HL-60/S4 treated with phorbol 12-myristate 13-acetate at 8.2 ng/mL for 4 days and 3 days (cell line): ENCODE results near the gene FDX1.
"Not testable (repeated sequence)": the region's sequence is repeated elsewhere in the genome, so short reads cannot be mapped to it uniquely, and the experiment has no call there.

ENCODE experiments used
- in situ Hi-C: fragments of 300-500 bp; cut with MboI; formaldehyde crosslinking; loops from 2 replicates; pipeline ENCODE4 v1.15.0; 2022; ENCODE audit warnings: low sequenced_read_pairs

FDX1 gene

GRCh38 chr11:110429731-110430266 lies at the start of gene FDX1:
Gene FDX1 (plus strand): TSS chr11:110429948. CDS start chr11:110430121, 173 bp downstream.
- in situ Hi-C loops, result no loop called here

DNA sequence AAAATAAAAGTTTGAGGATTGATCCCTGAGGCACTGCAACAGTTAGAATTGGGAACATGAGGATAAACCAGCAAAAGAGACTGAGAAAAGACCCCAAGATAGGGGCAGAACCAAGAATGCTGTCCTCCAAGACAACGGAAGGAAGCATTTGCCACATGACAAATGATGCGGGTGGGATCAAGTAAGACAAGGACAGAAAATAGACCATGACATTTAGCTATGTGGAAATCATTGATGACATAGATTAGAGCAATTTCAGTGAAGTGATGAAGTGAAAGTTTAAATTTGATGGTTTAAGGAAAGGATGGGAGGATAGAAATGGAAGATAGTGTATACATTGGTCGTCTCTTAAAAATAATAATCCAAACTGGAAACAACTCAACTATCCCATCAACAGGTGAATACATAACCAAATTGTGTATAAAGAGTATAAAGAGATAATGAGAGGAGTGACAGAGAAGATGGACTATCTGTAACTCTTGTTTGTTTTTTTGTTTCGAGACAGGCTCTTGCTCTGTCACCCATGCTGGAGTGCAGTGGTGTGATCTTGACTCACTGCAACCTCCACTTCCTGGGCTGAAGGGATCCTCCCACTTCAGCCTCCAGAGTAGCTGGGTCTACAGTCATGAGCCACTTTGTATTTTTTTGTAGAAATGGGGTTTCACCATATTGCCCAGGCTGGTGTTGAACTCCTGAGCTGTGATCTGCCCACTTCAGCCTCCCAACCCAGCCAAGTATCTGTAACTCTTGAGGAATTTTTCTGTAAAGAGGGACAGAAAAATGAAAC lies 48.7 kb upstream of the FDX1 start:
- in situ Hi-C loops, result loop anchor here (25.0 kb wide), 1 partner anchor 169 kb away; no protein-coding TSS in a partner anchor

DNA sequence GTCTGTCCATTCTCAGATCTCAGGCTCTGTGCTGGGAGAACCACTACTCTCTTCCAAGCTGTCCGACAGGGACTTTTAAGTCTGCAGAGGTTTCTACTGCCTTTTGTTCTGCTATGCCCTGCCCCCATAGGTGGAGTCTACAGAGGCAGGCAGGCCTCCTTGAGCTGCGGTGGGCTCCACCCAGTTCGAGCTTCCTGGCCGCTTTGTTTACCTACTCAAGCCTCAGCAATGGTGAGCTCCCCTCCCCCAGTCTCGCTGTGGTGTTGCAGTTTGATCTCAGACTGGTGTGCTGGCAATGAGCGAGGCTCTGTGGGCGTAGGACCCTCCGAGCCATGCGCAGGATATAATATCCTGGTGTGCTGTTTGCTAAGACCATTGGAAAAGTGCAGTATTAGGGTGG lies 41.5 kb upstream of the FDX1 start:
- in situ Hi-C loops, result loop anchor here (25.0 kb wide), 1 partner anchor 176 kb away; no protein-coding TSS in a partner anchor

DNA sequence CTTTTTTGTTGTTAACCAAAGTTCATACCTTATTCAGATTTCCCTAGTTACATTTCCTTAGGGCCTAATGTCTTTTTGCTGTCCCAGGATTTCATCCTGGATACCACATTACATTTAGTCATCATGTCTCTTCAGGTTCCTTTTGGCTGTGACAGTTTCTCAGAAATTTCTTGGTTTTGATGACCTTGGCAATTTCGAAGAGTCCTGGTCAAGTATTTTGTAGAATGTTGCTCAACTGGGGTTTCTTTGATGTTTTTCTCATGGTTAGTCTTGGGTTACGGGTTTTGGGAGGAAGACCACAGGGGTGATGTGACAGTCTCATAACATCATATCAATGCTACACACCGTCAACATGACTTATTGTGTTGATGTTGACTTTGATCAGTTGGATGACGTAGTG lies 39.8 kb upstream of the FDX1 start:
- in situ Hi-C loops, result loop anchor here (25.0 kb wide), 1 partner anchor 178 kb away; no protein-coding TSS in a partner anchor

DNA sequence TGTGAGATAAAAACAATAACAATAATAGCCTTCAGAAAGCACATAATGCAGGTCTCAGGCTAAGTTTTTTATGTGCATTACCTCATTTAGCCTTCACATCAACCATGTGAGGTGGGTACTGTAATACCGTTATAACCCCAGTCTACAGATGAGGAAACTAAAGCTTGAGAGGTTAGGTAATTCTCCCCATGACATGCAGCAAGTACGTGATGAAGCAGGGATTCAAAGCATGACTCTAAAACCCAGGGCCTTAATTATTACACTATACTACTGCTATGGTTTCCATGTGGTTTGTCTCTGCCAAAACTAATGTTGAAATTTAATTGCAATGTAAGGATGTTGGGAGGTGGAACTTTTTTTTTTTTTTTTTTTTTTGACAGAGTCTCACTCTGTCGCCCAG lies 37.7 kb upstream of the FDX1 start:
- in situ Hi-C loops, result loop anchor here (25.0 kb wide), 1 partner anchor 180 kb away; no protein-coding TSS in a partner anchor

DNA sequence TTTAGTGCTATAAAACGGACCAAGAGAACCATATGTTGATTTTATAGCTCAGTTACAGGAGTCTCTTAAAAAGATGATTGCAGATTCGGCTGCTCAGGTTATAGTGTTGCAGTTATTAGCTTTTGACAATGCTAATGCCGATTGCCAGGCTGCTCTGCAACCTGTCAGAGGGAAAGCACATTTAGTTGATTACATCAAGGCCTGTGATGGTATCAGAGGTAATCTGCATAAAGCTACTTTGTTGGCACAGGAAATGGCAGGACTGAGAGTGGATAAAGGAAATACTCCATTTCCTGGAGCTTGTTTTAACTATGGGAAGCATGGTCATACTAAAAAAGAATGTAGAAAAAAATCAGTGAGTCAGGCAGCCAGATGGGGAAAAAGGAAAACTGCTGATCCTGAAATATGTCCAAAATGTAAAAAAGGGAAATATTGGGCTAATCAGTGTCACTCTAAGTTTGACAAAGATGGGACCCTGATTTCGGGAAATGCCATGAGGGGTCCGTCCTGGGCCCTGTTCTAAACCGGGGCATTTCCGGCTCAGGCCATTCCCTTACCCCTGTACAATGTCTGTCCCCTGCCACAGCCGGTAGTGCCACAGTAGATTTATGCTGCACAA lies 32.0 kb upstream of the FDX1 start:
- in situ Hi-C loops, result loop anchor here (25.0 kb wide), 1 partner anchor 185 kb away; no protein-coding TSS in a partner anchor

GRCh38 chr11:110403585-110403984 lies 26.2 kb upstream of the FDX1 start:
- in situ Hi-C loops, result not testable (repeated sequence)

- in situ Hi-C loops, result not testable (repeated sequence)
Measured at GRCh38 chr11:110405636-110406035, 24.1 kb upstream of the FDX1 start.

DNA sequence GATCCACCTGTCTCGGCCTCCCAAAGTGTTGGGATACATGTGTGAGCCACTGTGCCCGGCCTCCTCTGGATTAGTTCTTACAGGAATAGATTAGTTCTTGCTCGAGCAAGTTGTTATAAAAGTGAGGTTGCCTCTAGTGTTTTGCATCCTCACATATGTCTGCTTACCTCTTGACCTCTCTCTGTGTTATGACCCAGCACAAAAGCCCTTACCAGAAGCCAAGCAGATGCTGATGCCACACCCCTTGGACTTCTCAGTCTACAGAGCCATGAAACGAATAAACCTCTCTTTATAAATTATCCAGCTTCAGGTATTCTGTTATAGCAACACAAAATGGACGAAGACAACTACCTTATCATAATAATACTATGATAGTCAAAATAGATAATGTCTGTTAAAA lies 22.4 kb upstream of the FDX1 start:
- in situ Hi-C loops, result no loop called here

GRCh38 chr11:110409174-110409573 lies 20.6 kb upstream of the FDX1 start:
- in situ Hi-C loops, result no loop called here

- in situ Hi-C loops, result no loop called here
Measured at GRCh38 chr11:110410651-110411050, 19.1 kb upstream of the FDX1 start.

DNA sequence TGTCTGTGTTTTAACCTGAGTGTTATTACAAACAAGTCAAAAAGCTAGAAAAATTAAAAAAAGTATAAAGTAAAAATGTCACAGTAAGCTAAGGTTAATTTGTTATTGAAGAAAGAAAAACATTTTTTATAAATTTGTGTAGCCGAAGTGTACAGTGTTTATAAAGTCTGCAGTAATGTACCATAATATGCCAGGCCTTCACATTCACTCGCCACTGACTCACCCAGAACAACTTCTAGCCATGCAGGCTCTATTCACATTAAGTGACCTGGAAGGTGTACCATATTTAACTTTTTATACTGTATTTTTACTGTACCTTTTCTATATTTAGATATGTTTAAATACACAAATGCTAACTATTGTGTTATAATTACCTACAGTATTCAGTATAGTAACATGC lies 14.7 kb upstream of the FDX1 start:
- in situ Hi-C loops, result no loop called here

DNA sequence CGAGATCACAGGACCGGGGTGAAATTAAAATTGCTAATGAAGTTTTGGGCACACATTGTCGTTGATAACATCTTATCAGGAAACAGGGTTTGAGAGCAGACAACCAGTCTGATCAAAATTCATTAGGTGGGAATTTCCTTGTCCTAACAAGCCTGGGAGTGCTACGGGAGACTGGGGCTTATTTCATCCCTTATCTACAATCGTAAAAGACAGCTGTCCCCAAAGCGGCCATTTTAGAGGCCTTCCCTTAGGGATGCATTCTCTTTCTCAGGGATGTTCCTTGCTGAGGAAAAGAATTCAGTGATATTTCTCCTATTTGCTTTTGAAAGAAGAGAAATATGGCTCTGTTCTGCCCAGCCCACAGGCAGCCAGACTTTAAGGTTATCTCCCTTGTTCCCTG lies 8.1 kb upstream of the FDX1 start:
- in situ Hi-C loops, result not testable (repeated sequence)

DNA sequence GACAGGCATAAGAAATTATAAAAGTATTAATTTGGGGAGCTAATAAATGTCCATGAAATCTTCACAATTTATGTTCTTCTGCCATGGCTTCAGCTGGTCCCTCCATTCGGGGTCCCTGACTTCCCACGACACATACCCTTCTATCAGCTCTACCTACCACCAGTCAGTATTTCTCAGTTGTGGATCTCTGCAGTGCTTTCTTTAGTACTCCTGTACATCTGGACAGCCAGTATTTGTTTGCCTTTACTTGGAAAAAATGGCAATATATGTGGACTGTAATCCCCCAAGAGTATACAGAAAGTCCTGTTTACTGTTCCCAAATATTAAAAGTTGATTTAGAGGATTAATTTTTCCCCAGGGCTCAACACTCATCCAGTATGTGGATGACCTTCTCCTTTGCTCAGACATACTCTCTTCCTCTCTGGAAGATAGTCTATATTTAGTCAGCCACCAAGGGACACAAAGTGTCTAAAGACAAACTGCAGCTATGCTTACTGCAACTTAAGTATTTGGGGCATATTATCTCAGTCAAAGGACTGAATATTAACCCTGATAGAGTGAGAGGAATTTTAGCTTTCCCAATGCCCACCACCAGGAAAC lies 7.3 kb upstream of the FDX1 start:
- in situ Hi-C loops, result no loop called here

DNA sequence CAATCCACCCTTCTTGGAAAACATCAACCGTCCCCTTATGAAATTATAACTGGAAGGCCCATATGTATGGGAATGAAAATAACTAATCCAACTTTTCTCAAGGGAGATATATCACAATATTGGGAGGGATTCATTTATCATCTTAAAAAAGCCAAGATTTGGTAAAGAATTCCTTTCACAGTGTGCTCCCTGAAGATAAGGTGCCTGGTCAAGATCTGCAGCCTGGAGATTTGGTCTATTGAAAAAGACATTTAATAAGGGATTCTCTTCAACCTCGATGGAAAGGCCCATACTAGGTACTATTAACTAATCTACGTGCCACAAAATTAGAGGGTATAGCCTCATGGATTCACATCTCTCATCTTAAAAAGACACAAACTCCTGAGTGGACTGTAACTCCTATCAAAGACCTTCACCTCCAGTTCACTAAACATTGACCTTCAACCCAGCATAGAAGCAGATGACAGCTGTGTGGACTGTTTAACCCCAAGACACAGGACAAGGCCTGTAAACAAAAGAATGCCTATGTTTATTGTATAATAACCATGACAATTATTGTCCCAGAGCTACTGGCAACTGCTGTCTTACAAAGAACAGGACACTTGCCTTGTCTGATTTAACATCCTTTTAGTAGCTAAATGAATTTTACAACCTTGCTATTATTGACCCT lies 4.8 kb upstream of the FDX1 start:
- in situ Hi-C loops, result no loop called here

GRCh38 chr11:110425751-110426545 lies 3.8 kb upstream of the FDX1 start:
- in situ Hi-C loops, result no loop called here

- in situ Hi-C loops, result no loop called here
Measured at GRCh38 chr11:110428040-110428439, 1.7 kb upstream of the FDX1 start.

- in situ Hi-C loops, result no loop called here
Measured at GRCh38 chr11:110428956-110429730, 605 bp upstream of the FDX1 start.

DNA sequence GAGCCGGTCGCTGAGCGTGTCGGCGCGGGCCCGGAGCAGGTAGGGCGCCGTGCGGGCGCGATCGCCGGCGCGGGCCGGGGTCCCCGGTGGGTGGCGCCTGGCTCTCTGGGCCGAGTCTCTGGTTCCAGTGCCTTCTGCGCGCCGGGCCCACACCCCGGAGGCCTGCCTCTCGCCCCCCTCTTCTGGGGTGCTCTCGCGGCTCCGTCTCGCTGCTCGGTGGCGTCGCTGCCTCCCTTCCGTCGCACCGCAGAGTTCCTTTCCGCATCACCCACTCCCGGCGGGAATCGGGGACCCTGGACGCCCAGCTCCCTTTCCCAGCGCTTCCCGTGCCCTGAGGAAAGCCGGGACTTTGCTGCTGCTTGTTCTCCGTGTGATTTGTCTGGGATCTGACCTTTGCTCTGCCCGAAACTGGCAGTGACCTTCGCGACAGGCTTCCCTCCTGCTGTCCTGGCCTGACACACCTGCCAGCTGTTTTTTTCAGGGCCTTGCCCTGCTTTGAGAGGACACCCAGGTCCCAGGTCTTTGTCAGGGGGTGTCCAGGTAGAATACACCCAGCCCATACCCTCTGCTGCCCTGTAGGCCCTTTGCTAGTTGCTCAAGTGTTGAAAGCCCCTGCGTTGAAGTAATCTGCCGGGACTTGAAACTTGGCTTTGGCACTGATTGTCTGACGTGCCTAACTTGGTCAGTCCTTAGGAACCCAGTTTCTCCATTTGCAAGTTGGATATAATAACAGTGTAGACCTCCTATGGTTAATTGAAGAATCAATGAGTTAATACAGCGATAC lies 711 bp downstream of the FDX1 start:
- in situ Hi-C loops, result no loop called here
